ENCODE measurements around the gene GNAL.

- TF ChIP-seq POLR2AphosphoS5 (IDR thresholded peaks at IDR 0.05; ENCODE audit: low read depth, low read length) (no peak), REST (IDR thresholded peaks at IDR 0.05; ENCODE audit: insufficient read depth in 1 of 2, low read depth in 2 of 2, low read length in 2 of 2) (no peak), TAF1 (IDR thresholded peaks at IDR 0.05; ENCODE audit: borderline replicate concordance, insufficient read depth, low read length) (no peak), SIN3A (IDR thresholded peaks at IDR 0.05; ENCODE audit: borderline replicate concordance, insufficient read depth, low read length) (no peak), FOXP2 (optimal IDR thresholded peaks at IDR 0.05; ENCODE audit: borderline replicate concordance, extremely low read depth, extremely low read length, insufficient read depth) (no peak)
Observed at GRCh38 chr18:11874676-11875075, 185.6 kb downstream of the GNAL start.
